Islet of Langerhans (tissue), 1 donor: ENCODE results near the gene MAP6D1.
"Not testable (repeated sequence)": the region's sequence is repeated elsewhere in the genome, so short reads cannot be mapped to it uniquely, and the experiment has no call there.

Experiments used
- FAIRE-seq: peaks from one replicate; lab custom pipeline; 2011; peaks lifted over from hg19 to GRCh38; lab: Jason Lieb, UNC

The MAP6D1 gene

GRCh38 chr3:183797996-183798395 is 27.4 kb downstream of the MAP6D1 start:
- no peak for FAIRE-seq

- FAIRE-seq = no peak
These were observed 29.0 kb downstream of the MAP6D1 start for GRCh38 chr3:183796372-183796771.

- FAIRE-seq = no peak
These were observed 30.9 kb downstream of the MAP6D1 start for GRCh38 chr3:183794452-183794851.

GRCh38 chr3:183792976-183793375 is 32.4 kb downstream of the MAP6D1 start:
- FAIRE-seq = no peak

GRCh38 chr3:183790700-183791099 is 34.7 kb downstream of the MAP6D1 start:
- FAIRE-seq = no peak

GRCh38 chr3:183789826-183790225 is 35.6 kb downstream of the MAP6D1 start:
- no peak for FAIRE-seq

GRCh38 chr3:183784503-183784902 is 40.9 kb downstream of the MAP6D1 start:
- not testable (repeated sequence) for FAIRE-seq

- no peak for FAIRE-seq
These were observed 42.7 kb downstream of the MAP6D1 start for GRCh38 chr3:183782576-183783276.

GRCh38 chr3:183781246-183781645 is 44.1 kb downstream of the MAP6D1 start:
- no peak for FAIRE-seq

- no peak for FAIRE-seq
These were observed 45.4 kb downstream of the MAP6D1 start for GRCh38 chr3:183779896-183780465.

- FAIRE-seq = no peak
These were observed 48.3 kb downstream of the MAP6D1 start for GRCh38 chr3:183777016-183777618.

- FAIRE-seq = not testable (repeated sequence)
These were observed 48.9 kb downstream of the MAP6D1 start for GRCh38 chr3:183776451-183776850.

- FAIRE-seq = no peak
These were observed 49.6 kb downstream of the MAP6D1 start for GRCh38 chr3:183775781-183776180.

- FAIRE-seq = no peak
These were observed 50.7 kb downstream of the MAP6D1 start for GRCh38 chr3:183774631-183775030.

- FAIRE-seq = no peak
These were observed 55.9 kb downstream of the MAP6D1 start for GRCh38 chr3:183769453-183769852.

GRCh38 chr3:183768114-183768513 is 57.3 kb downstream of the MAP6D1 start:
- FAIRE-seq = no peak

GRCh38 chr3:183766745-183767606 is 58.4 kb downstream of the MAP6D1 start:
- FAIRE-seq = no peak

GRCh38 chr3:183766107-183766506 is 59.3 kb downstream of the MAP6D1 start:
- FAIRE-seq = no peak
